GM12873 (cell line): Measurements from ENCODE around the gene SOBP.
A peak's percentile ranks its signal among the peaks of the same experiment; 100 is the strongest.

Experiments used
- CTCF ChIP-seq: IDR thresholded peaks from 2 replicates; pipeline ENCODE4 v1.5.1; 2012; ENCODE audit warnings: low read depth, mild to moderate bottlenecking, moderate library complexity, low read length, control low read depth; ENCODE audit not compliant: insufficient read depth; ENCODE audit errors: missing control alignments

Gene SOBP

DNA sequence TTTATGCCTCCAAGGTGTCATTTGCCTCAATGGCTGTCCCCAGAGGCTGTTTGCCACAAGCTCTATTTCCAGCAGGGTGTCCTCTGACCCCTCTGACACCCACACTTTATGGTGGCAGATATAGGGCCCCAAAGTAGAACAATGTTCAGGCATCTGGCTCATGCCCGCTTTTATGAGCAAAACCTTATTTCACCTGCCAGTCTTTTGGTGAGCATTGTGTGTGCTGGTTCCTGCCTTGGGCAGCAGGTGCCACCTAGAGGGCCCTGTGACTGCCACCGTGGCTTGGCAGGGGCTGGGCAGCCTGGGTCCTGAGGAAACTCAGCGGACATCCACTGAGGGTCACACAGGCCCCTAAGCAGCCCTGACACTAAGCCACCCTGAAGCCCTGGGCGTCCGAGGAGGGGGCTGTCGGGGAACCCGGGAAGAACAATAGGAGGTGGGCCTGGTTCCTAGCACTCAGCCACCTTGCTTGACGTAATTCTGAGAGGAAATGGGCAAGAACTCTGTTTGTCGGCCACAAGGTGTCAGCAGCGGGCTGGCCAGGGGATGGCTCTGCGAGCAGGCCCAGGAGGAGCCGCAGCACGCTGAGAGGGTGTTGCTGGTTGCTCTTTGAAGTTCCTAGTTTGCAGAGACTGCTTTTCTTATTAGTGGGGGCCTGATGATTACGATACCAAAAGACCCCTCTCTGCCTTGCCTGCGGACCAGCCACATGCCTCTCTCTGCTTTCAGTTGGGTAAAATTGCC, 185.2 kb downstream of the SOBP start:
- TF ChIP-seq CTCF = peak; percentile 89

DNA sequence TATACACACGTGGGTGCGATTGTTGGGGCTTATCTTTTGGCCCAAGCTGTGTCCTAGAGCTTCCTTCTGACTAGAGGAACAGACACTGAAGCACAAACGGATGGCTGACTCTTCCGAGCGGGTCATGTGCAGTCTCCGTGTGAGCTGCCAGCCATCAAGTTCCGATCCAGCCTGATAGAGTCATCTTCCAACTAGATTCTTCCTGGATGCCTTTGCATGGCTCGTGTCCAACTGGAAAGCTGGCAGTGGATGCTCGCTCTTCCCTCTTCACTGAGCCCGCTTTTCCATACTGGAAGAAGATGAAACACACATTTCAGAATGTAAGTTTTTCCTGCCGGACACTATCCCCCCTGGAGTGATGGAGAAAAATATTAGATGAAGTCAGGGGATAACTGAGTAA, 186.1 kb downstream of the SOBP start:
- TF ChIP-seq CTCF = no peak

DNA sequence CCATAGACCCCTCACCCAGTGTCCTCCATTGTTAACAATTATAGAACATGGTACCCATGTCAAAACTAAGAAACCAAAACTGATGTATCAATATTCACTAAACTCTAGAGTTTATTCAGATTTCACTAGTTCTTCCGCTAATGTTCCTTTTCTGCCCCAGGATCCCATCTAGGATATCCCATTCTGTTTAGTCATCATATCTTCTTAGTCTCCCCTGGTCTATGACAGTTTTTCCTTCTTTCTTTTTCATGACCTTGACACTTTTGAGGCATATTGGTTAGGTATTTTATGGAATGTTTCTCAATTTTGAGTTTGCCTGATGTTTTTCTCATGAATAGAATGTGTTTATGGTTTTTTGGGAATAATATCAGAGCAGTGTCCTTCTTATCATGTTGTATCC, 187.5 kb downstream of the SOBP start:
- no peak for TF ChIP-seq CTCF

- no peak for TF ChIP-seq CTCF
Observed at GRCh38 chr6:107679457-107679856, 189.5 kb downstream of the SOBP start.

DNA sequence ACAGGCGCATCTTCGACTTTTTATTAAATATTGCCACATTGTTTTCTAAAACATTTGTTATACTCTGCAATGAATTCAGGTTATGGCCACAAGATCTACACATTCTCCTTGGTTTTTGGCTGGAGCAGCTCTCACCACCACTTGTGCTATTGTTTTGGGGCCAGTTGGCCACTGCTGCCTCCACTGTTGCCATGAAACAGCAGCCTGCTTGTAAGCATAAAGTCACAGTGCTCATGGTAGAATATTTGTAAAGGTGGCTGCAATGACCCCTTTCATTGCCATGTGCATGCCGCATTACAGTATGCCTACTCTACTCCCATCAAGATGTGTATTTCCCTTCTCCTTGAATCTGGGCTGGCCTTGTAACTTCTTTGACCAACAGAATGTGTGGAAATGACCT, 192.8 kb downstream of the SOBP start:
- TF ChIP-seq CTCF = no peak

DNA sequence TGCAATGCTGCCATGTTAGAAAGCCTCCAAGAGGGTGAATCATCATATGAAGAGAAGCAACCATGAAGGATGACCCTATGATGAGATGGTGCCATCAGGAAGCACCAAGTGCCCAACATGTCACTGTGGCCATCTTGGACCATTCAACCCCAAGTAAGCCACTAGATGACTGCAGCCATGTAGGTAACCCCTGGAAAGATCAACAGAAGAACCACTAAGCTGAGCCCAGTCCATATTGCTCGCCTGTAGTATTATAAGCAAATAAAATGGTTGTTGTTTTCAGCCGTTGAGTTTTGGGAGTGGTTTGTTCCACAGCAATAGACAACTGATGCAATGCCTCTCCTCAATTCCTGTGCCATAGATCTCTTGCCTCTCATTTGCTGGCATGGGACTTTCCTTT, 193.3 kb downstream of the SOBP start:
- TF ChIP-seq CTCF = no peak

DNA sequence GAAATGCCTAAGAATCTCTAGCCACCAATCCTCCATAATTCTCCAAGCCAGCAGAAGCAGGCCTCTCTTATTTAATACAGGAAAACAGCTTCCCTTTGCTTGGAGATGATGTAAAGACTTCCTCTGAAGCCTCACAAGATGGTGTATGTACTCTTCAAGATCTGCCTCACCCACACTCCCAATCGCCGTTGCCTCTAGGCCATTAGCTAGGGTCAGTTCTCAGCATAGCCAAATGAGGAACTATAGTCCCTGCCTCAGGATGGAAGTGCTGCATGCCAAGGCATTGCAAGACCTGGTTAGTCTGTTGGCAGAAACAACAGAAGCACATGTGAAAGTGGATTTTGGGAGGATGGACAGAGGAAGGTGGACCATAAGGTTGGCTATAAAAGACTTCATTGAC, 195.1 kb downstream of the SOBP start:
- TF ChIP-seq CTCF = no peak
